Astrocyte of the cerebellum (primary cell): Measurements from ENCODE around the gene CLEC20A.

Source experiments
- DNase-seq: peaks from one replicate; pipeline ENCODE4 v3.0.0-alpha.2; 2011; ENCODE audit warnings: low read depth
- H3K4me3 ChIP-seq: 2 replicates; pipeline ENCODE4 v1.5.1; 2011; ENCODE audit warnings: mild to moderate bottlenecking, low read depth, low read length, moderate library complexity
- in situ Hi-C: cut with HindIII; loops from 2 replicates; pipeline ENCODE4 v1.10.0; 2017; ENCODE audit warnings: low sequenced_read_pairs
- TF ChIP-seq, protein P1 (sequence below): IDR thresholded peaks from 2 replicates; pipeline ENCODE4 v1.5.1; 2012; ENCODE audit warnings: low read length, low read depth, moderate library complexity, mild to moderate bottlenecking; ENCODE audit errors: missing control alignments

The CLEC20A gene

DNA sequence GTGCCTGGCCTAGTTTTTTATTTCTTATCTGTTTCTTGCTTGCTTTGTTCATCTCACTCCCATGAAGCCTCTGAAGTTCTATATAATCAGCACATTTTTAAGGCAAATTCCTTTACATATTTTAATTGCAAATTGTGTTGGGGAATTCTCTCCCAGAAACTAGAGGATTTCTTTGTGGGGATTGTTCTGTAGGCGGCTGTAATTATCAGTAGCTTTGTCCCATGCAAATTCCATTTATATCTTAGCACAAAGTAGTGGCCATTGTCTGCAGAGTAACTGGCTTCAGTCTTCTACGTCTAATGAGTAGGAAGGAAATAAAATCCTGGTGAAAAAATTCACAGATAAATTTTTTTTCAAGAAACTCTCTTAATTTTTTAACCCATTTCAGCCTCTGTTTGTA lies 35.7 kb downstream of the CLEC20A start:
- no peak overlapping the region for H3K4me3 ChIP-seq
- in situ Hi-C loops = no loop called here
- TF ChIP-seq, protein P1, sequence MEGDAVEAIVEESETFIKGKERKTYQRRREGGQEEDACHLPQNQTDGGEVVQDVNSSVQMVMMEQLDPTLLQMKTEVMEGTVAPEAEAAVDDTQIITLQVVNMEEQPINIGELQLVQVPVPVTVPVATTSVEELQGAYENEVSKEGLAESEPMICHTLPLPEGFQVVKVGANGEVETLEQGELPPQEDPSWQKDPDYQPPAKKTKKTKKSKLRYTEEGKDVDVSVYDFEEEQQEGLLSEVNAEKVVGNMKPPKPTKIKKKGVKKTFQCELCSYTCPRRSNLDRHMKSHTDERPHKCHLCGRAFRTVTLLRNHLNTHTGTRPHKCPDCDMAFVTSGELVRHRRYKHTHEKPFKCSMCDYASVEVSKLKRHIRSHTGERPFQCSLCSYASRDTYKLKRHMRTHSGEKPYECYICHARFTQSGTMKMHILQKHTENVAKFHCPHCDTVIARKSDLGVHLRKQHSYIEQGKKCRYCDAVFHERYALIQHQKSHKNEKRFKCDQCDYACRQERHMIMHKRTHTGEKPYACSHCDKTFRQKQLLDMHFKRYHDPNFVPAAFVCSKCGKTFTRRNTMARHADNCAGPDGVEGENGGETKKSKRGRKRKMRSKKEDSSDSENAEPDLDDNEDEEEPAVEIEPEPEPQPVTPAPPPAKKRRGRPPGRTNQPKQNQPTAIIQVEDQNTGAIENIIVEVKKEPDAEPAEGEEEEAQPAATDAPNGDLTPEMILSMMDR = no peak
- no peak for DNase-seq

DNA sequence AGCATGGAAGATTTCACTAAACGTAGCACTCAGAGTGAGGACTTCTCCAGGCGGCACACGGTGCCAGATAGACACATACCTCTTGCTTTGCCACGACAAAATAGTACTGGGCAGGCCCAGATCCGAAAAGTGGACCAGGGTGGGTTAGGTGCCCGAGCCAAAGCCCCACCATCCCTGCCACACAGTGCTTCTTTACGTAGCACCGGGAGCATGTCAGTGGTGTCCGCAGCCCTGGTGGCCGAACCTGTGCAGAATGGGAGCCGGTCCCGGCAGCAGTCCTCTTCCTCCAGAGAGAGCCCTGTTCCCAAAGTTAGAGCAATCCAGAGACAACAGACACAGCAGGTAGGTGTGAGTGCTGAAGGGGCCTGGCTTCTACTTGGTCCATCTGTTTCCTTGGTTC lies 38.6 kb downstream of the CLEC20A start:
- TF ChIP-seq, protein P1 = no peak
- no peak for DNase-seq
- in situ Hi-C loops = loop anchor here (10.0 kb wide), 1 partner anchor 57 kb away; the partner anchor contains the start of gene TEX35
- H3K4me3 ChIP-seq = no peak overlapping the region

DNA sequence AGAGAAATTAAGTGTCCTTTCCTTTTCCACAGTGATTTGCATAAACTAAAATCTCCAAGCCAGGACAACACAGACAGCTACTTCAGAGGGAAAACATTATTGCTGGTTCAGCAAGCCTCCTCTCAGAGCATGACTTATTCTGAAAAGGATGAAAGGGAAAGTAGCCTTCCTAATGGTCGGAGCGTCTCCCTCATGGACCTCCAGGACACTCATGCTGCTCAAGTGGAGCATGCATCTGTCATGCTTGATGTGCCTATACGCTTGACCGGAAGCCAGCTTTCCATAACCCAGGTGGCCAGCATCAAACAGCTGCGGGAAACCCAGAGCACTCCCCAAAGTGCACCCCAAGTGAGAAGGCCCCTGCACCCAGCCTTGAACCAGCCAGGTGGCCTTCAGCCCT lies 39.1 kb downstream of the CLEC20A start:
- TF ChIP-seq, protein P1 = no peak
- DNase-seq = no peak
- H3K4me3 ChIP-seq = no peak overlapping the region
- in situ Hi-C loops = loop anchor here (10.0 kb wide), 1 partner anchor 57 kb away; the partner anchor contains the start of gene TEX35

DNA sequence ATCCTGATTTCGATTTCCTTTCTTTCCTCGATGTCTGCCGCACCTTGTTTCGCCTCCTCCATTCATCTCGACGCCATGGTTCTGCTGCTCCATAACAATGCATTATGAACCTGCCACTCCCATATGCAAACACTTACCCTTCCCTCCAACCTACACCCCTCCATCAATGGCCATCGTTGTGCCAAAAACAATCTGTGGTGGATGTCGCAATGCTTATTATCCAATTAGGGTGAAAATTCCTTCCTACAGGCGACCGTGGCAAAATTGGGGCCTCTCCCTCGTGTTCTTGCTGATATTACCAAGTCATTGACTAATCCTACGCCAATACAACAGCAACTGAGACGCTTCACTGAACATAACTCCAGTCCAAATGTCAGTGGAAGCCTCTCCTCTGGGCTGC lies 40.3 kb downstream of the CLEC20A start:
- TF ChIP-seq, protein P1 = no peak
- H3K4me3 ChIP-seq = no peak overlapping the region
- no peak for DNase-seq
- in situ Hi-C loops = loop anchor here (10.0 kb wide), 1 partner anchor 58 kb away; the partner anchor contains the start of gene TEX35

DNA sequence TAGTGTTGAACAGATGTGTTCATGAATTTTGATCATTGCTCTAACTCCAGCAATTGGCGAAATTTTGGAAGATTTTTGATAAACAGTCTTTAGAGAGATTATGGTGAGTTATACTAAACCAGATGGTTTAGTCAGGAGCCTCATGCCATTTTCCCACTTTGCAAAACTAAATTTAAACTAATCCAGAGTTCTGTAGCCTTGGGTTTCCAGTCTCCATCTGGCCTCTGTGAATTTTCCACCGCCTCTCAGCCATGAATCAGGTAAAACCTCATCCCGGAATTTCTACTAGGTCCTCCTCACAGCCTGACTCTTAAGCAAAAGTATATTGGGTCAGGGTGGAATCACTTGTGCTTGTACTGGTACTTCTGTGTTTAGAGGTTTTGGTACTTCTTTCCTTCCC lies 44.8 kb downstream of the CLEC20A start:
- TF ChIP-seq, protein P1 = no peak
- no peak for DNase-seq
- H3K4me3 ChIP-seq = no peak overlapping the region
- in situ Hi-C loops = loop anchor here (10.0 kb wide), 1 partner anchor 63 kb away; the partner anchor contains the start of gene TEX35

DNA sequence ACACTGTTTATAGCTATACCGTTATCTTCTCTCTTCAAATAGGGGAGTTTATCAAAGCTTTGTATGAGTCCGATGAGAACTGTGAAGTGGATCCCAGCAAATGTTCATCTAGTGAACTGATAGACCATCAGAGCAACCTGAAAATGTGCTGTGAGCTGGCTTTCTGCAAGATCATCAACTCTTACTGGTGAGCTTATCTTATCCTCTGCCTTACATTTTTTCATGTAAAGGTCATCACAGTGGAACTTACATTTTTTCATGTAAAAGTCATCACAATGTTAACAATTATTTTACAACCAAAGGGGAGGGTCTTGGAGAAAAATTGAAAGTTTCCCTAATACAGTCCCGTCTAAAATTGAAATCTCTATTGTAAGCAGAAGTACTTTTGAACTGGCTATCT lies 45.2 kb downstream of the CLEC20A start:
- in situ Hi-C loops = loop anchor here (10.0 kb wide), 1 partner anchor 63 kb away; the partner anchor contains the start of gene TEX35
- no peak for DNase-seq
- no peak overlapping the region for H3K4me3 ChIP-seq
- TF ChIP-seq, protein P1 = no peak
